Measurements from ENCODE around the gene CRYZ.

DNA sequence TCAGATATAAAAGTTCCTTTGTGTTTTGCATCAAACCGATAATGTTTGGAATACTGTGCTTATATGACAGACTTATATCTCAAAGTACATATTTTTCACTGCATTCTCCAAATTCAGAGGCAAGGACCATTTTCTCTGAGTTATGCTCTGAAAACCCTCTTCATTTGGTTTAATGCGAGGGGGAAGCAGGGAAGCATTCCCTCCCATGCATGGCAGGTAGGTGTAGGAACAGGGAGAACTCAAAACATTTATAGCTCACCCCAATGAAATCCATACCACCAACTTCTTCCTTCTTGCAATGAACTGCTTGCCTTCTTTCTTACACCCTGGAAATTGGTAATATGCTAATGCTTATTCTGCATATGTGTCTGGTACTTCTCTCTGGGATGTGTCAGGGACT is 48.5 kb downstream of the CRYZ start:
- TF ChIP-seq, protein P1, sequence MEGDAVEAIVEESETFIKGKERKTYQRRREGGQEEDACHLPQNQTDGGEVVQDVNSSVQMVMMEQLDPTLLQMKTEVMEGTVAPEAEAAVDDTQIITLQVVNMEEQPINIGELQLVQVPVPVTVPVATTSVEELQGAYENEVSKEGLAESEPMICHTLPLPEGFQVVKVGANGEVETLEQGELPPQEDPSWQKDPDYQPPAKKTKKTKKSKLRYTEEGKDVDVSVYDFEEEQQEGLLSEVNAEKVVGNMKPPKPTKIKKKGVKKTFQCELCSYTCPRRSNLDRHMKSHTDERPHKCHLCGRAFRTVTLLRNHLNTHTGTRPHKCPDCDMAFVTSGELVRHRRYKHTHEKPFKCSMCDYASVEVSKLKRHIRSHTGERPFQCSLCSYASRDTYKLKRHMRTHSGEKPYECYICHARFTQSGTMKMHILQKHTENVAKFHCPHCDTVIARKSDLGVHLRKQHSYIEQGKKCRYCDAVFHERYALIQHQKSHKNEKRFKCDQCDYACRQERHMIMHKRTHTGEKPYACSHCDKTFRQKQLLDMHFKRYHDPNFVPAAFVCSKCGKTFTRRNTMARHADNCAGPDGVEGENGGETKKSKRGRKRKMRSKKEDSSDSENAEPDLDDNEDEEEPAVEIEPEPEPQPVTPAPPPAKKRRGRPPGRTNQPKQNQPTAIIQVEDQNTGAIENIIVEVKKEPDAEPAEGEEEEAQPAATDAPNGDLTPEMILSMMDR (IDR thresholded peaks at IDR 0.05): no peak
- TF ChIP-seq POLR2A (IDR thresholded peaks at IDR 0.05): no peak
